ENCODE results near the gene GRM7.

GRCh38 chr3:7754653-7755441, 893.9 kb downstream of the GRM7 start:
- TF ChIP-seq POLR2AphosphoS5 (IDR thresholded peaks at IDR 0.05) (no peak), EZH2 (IDR thresholded peaks at IDR 0.05; ENCODE audit: borderline replicate concordance, insufficient read depth, low read length, poor library complexity, severe bottlenecking) (no peak), REST (IDR thresholded peaks at IDR 0.05; ENCODE audit: borderline replicate concordance) (no peak), SMC3 (conservative IDR thresholded peaks at IDR 0.05; ENCODE audit: poor library complexity) (no peak)
- TF ChIP-seq, protein P1, sequence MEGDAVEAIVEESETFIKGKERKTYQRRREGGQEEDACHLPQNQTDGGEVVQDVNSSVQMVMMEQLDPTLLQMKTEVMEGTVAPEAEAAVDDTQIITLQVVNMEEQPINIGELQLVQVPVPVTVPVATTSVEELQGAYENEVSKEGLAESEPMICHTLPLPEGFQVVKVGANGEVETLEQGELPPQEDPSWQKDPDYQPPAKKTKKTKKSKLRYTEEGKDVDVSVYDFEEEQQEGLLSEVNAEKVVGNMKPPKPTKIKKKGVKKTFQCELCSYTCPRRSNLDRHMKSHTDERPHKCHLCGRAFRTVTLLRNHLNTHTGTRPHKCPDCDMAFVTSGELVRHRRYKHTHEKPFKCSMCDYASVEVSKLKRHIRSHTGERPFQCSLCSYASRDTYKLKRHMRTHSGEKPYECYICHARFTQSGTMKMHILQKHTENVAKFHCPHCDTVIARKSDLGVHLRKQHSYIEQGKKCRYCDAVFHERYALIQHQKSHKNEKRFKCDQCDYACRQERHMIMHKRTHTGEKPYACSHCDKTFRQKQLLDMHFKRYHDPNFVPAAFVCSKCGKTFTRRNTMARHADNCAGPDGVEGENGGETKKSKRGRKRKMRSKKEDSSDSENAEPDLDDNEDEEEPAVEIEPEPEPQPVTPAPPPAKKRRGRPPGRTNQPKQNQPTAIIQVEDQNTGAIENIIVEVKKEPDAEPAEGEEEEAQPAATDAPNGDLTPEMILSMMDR (IDR thresholded peaks at IDR 0.05; ENCODE audit: poor library complexity, severe bottlenecking): no peak
